Liver (tissue), 9 donors: ENCODE results near the gene PARN. TPM values are rescaled to one million over a fixed set of nuclear protein-coding genes. Genes with fewer than 3 reads are reported as not detected.

Experiments used
- DNase-seq: peaks from one replicate; pipeline ENCODE4 v3.0.0-alpha.2; 2017; ENCODE audit warnings: low spot score
- H3K27ac ChIP-seq, 2 donors: one replicate each; pipeline ENCODE4 v1.7.0; 2013; ENCODE audit warnings: inconsistent platforms in 2 of 2, low read length in 2 of 2, control low read depth in 1 of 2, low read depth in 1 of 2, mild to moderate bottlenecking in 1 of 2
- H3K27me3 ChIP-seq, 4 donors: one replicate each; pipeline versions ENCODE4 v1.6.1 to v1.7.0; 2013; ENCODE audit warnings: low read length in 3 of 4, inconsistent platforms in 1 of 4, mild to moderate bottlenecking in 1 of 4, moderate library complexity in 1 of 4; ENCODE audit not compliant: control insufficient read depth in 4 of 4, insufficient read depth in 4 of 4
- H3K36me3 ChIP-seq, 4 donors: one replicate each; pipeline versions ENCODE4 v1.6.1 to v1.7.0; 2013; ENCODE audit warnings: low read length in 3 of 4, mild to moderate bottlenecking in 3 of 4, low read depth in 1 of 4, moderate library complexity in 1 of 4; ENCODE audit not compliant: control insufficient read depth in 4 of 4, insufficient read depth in 3 of 4
- H3K4me1 ChIP-seq, 4 donors: one replicate each; pipeline versions ENCODE4 v1.6.1 to v1.7.0; 2013; ENCODE audit warnings: low read length in 3 of 4, mild to moderate bottlenecking in 3 of 4, moderate library complexity in 1 of 4; ENCODE audit not compliant: control insufficient read depth in 4 of 4, insufficient read depth in 4 of 4
- H3K4me3 ChIP-seq, 3 donors: one replicate each; pipeline versions ENCODE4 v1.6.1 to v1.7.0; 2013; ENCODE audit warnings: low read length in 3 of 3, control low read depth in 1 of 3, low read depth in 1 of 3, mild to moderate bottlenecking in 1 of 3
- H3K9ac ChIP-seq, 2 donors: one replicate each; pipeline ENCODE4 v1.7.0; 2013; ENCODE audit warnings: low read length in 2 of 2, mild to moderate bottlenecking in 2 of 2, moderate library complexity in 2 of 2, control low read depth in 1 of 2, low read depth in 1 of 2
- H3K9me3 ChIP-seq, 4 donors: one replicate each; pipeline versions ENCODE4 v1.6.1 to v1.7.0; 2013; ENCODE audit warnings: low read length in 3 of 4; ENCODE audit not compliant: control insufficient read depth in 4 of 4
- EGR1 ChIP-seq, 2 donors: IDR thresholded peaks; 2 replicates each; pipeline ENCODE4 v1.6.1; 2016 to 2018; ENCODE audit warnings: antibody characterized with exemption in 2 of 2, low read depth in 2 of 2
- FOXA1 ChIP-seq: IDR thresholded peaks from 2 replicates; pipeline ENCODE4 v1.6.1; 2016; ENCODE audit warnings: antibody characterized with exemption
- FOXA2 ChIP-seq: IDR thresholded peaks from 2 replicates; pipeline ENCODE4 v1.6.1; 2016; ENCODE audit warnings: antibody characterized with exemption
- GABPA ChIP-seq, 2 donors: IDR thresholded peaks in 1 of 2; conservative IDR thresholded peaks in 1 of 2; 2 replicates each; pipeline ENCODE4 v1.6.1; 2016; ENCODE audit warnings: antibody characterized with exemption in 2 of 2, mild to moderate bottlenecking in 1 of 2, moderate library complexity in 1 of 2
- HNF4G ChIP-seq: IDR thresholded peaks from 2 replicates; pipeline ENCODE4 v1.6.1; 2016; ENCODE audit warnings: antibody characterized with exemption
- JUND ChIP-seq, 2 donors: IDR thresholded peaks; 2 replicates each; pipeline ENCODE4 v1.6.1; 2016; ENCODE audit warnings: antibody characterized with exemption in 2 of 2
- NR2F2 ChIP-seq: IDR thresholded peaks from 2 replicates; pipeline ENCODE4 v1.6.1; 2016; ENCODE audit warnings: antibody characterized with exemption
- RXRA ChIP-seq, 2 donors: IDR thresholded peaks; 2 replicates each; pipeline ENCODE4 v1.6.1; 2017 to 2018; ENCODE audit warnings: antibody characterized with exemption in 2 of 2, mild to moderate bottlenecking in 1 of 2
- SP1 ChIP-seq: IDR thresholded peaks from 2 replicates; pipeline ENCODE4 v1.6.1; 2018; ENCODE audit warnings: antibody characterized with exemption, mild to moderate bottlenecking
- TAF1 ChIP-seq: conservative IDR thresholded peaks from 2 replicates; pipeline ENCODE4 v1.6.1; 2016; ENCODE audit warnings: antibody characterized with exemption, mild to moderate bottlenecking
- YY1 ChIP-seq: IDR thresholded peaks from 2 replicates; pipeline ENCODE4 v1.6.1; 2016; ENCODE audit warnings: antibody characterized with exemption, mild to moderate bottlenecking
- WGBS: extraction: QIAGEN DNeasy Blood & Tissue Kit; methylation state at CpG from one replicate; pipeline ENCODE4 v1.1.7; 2013; 5-methylcytosine and 5-hydroxymethylcytosine counted together
- polyA plus RNA-seq, 2 donors: library from polyadenylated mRNA; stranded (reverse) in 1 of 2; unstranded in 1 of 2; fragments of 200-250 nt in 1 of 2; fragments of >200 nt in 1 of 2; fragmentation: Nextera tagmentation in 1 of 2; extraction: Ambion mirVana in 1 of 2; gene quantifications; one replicate each; pipeline versions ENCODE4 v1.2.1 to v1.2.3, GENCODE V29; 2013 to 2015
- total RNA-seq, 2 donors: library from RNA; depleted of rRNA; stranded (reverse); fragments of >200 nt; gene quantifications; one replicate each; pipeline ENCODE4 v1.2.3, GENCODE V29; 2014
- TF ChIP-seq, protein P1 (sequence below): IDR thresholded peaks from 2 replicates; pipeline ENCODE4 v1.6.1; 2016; ENCODE audit warnings: antibody characterized with exemption
- TF ChIP-seq, protein P2 (sequence below): IDR thresholded peaks from 2 replicates; pipeline ENCODE4 v1.6.1; 2016; ENCODE audit warnings: antibody characterized with exemption, mild to moderate bottlenecking
- TF ChIP-seq, protein P3 (sequence below): IDR thresholded peaks from 2 replicates; pipeline ENCODE4 v1.6.1; 2016; ENCODE audit warnings: antibody characterized with exemption
- TF ChIP-seq, protein P4 (sequence below): fragments of 150-350 bp; IDR thresholded peaks from 2 replicates; pipeline ENCODE4 v1.5.1; 2017; ENCODE audit warnings: improper control_type of control experiment, low read depth, low read length; ENCODE audit not compliant: missing input control
- donor health status: healthy.
- donor health status: healthy.
- donor health status: healthy.
- donor health status: healthy.
- donor health status: healthy.

Gene PARN
- total and polyA plus RNA-seq, 4 donors: 7.9 to 19.7 (median 9.7) TPM

DNA sequence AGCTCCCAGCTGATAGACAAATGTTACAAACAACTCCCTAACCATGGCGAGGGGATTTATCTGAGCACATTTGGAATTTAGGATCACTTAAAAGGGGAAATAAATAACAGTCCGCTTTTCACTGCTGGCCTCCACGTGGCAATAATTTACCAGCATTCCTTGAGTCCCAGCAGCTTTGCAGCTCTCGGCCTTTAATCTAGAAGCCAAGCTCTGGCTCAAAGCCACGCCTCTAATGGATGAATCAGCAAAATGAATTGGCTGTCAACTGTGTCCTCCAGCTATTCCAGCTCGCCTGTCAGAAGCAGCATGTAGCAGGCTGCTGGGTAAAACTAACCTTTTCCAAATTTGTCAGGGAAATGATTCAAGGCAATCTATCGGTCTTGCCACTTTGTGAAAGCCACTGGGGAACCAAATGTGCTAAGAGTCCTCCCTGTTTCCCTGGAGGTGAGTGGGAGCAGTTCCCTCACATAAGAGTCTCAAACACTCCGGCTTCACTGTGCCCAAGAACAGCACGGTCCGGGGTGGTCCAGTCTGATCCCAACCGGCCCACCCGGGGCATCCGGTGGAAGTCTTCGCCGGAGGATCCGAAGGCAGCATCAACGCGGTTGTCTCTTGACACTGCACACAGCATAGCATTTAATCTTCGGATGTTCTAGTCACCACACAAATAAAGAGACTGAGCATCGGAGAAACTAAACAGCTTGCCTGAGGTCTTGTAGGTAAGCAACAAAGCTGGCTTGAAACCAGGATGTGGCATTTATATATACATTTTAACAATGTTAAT, 143.3 kb downstream of the PARN start (continued):
- TF ChIP-seq, protein P1, sequence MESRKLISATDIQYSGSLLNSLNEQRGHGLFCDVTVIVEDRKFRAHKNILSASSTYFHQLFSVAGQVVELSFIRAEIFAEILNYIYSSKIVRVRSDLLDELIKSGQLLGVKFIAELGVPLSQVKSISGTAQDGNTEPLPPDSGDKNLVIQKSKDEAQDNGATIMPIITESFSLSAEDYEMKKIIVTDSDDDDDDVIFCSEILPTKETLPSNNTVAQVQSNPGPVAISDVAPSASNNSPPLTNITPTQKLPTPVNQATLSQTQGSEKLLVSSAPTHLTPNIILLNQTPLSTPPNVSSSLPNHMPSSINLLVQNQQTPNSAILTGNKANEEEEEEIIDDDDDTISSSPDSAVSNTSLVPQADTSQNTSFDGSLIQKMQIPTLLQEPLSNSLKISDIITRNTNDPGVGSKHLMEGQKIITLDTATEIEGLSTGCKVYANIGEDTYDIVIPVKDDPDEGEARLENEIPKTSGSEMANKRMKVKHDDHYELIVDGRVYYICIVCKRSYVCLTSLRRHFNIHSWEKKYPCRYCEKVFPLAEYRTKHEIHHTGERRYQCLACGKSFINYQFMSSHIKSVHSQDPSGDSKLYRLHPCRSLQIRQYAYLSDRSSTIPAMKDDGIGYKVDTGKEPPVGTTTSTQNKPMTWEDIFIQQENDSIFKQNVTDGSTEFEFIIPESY: peak; percentile 70
- peak; percentile 77 to 91 for TF ChIP-seq RXRA (IDR thresholded peaks at IDR 0.05)
- TF ChIP-seq NR2F2: peak; percentile 75
- TF ChIP-seq FOXA2: no peak
- no peak for TF ChIP-seq HNF4G
- TF ChIP-seq SP1: peak; percentile 90
- TF ChIP-seq EGR1 (IDR thresholded peaks at IDR 0.05; ENCODE audit: low read depth in 2 of 2): peak; percentile 17 to 34
- peak; percentile 78 to 81 for TF ChIP-seq JUND (IDR thresholded peaks at IDR 0.05)

DNA sequence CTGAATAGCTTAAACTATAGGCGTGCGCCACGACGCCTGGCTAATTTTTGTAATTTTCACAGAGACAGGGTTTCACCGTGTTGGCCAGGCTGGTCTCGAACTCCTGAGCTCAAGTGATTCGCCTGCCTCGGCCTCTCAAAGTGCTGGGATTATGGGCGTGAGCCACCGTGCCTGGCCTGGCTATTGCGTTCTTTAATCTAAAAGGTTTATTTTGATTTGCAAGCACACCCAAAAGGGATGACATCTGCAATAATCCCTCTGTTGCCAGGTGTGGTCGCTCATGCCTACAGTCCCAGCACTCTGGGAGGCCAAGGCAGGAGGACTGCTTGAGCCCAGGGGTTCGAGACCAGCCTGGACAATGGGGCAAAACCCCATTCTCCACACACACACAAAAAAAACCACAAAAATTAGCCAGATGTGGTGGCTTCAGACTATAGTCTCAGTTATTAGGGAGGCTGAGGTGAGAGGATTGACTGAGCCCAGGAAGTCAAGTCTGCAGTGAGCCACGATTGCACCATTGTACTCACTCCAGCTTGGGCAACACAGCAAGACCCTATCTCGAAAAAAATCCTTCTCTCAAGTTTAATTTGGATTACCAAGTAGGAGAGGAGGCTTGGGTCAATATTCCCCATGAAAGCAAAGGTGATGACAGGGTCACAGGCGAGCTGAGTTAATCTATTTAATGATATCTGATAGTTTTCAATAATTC, 144.1 kb downstream of the PARN start:
- DNase-seq: no peak
- no peaks in the 10 kb centered on the region for H3K9me3 ChIP-seq
- H3K9ac ChIP-seq: peak overlapping the region in 1 of 2 donors; percentile 90
- no peak for TF ChIP-seq GABPA (IDR thresholded peaks at IDR 0.05 in 1 of 2, conservative IDR thresholded peaks at IDR 0.05 in 1 of 2)
- TF ChIP-seq JUND (IDR thresholded peaks at IDR 0.05): no peak
- no peak for TF ChIP-seq YY1
- TF ChIP-seq EGR1 (IDR thresholded peaks at IDR 0.05; ENCODE audit: low read depth in 2 of 2): no peak
- TF ChIP-seq FOXA1: no peak
- TF ChIP-seq, protein P2, sequence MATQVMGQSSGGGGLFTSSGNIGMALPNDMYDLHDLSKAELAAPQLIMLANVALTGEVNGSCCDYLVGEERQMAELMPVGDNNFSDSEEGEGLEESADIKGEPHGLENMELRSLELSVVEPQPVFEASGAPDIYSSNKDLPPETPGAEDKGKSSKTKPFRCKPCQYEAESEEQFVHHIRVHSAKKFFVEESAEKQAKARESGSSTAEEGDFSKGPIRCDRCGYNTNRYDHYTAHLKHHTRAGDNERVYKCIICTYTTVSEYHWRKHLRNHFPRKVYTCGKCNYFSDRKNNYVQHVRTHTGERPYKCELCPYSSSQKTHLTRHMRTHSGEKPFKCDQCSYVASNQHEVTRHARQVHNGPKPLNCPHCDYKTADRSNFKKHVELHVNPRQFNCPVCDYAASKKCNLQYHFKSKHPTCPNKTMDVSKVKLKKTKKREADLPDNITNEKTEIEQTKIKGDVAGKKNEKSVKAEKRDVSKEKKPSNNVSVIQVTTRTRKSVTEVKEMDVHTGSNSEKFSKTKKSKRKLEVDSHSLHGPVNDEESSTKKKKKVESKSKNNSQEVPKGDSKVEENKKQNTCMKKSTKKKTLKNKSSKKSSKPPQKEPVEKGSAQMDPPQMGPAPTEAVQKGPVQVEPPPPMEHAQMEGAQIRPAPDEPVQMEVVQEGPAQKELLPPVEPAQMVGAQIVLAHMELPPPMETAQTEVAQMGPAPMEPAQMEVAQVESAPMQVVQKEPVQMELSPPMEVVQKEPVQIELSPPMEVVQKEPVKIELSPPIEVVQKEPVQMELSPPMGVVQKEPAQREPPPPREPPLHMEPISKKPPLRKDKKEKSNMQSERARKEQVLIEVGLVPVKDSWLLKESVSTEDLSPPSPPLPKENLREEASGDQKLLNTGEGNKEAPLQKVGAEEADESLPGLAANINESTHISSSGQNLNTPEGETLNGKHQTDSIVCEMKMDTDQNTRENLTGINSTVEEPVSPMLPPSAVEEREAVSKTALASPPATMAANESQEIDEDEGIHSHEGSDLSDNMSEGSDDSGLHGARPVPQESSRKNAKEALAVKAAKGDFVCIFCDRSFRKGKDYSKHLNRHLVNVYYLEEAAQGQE: no peak
- no peak for TF ChIP-seq FOXA2
- no peak for TF ChIP-seq SP1
- no peak for TF ChIP-seq TAF1
- TF ChIP-seq RXRA (IDR thresholded peaks at IDR 0.05): no peak
- TF ChIP-seq HNF4G: no peak
- TF ChIP-seq, protein P3, sequence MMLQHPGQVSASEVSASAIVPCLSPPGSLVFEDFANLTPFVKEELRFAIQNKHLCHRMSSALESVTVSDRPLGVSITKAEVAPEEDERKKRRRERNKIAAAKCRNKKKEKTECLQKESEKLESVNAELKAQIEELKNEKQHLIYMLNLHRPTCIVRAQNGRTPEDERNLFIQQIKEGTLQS: no peak
- TF ChIP-seq, protein P4, sequence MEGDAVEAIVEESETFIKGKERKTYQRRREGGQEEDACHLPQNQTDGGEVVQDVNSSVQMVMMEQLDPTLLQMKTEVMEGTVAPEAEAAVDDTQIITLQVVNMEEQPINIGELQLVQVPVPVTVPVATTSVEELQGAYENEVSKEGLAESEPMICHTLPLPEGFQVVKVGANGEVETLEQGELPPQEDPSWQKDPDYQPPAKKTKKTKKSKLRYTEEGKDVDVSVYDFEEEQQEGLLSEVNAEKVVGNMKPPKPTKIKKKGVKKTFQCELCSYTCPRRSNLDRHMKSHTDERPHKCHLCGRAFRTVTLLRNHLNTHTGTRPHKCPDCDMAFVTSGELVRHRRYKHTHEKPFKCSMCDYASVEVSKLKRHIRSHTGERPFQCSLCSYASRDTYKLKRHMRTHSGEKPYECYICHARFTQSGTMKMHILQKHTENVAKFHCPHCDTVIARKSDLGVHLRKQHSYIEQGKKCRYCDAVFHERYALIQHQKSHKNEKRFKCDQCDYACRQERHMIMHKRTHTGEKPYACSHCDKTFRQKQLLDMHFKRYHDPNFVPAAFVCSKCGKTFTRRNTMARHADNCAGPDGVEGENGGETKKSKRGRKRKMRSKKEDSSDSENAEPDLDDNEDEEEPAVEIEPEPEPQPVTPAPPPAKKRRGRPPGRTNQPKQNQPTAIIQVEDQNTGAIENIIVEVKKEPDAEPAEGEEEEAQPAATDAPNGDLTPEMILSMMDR: no peak
- no peak for TF ChIP-seq NR2F2
- TF ChIP-seq, protein P1: no peak
- peak overlapping the region; percentile 81 to 85 for H3K27ac ChIP-seq
- WGBS: 84% methylated on average over 16 of the region's 16 CpGs
- peak overlapping the region; percentile 49 to 60 (median 60) for H3K4me3 ChIP-seq
- peaks cover 0 to 3% (median 1%) of the 10 kb centered on the region in 4 donors for H3K36me3 ChIP-seq
- no peaks in the 10 kb centered on the region for H3K27me3 ChIP-seq
- H3K4me1 ChIP-seq: peaks cover 0 to 25% (median 18%) of the 10 kb centered on the region in 4 donors
